ENCODE data around the gene PNPLA7.

PNPLA7 gene

DNA sequence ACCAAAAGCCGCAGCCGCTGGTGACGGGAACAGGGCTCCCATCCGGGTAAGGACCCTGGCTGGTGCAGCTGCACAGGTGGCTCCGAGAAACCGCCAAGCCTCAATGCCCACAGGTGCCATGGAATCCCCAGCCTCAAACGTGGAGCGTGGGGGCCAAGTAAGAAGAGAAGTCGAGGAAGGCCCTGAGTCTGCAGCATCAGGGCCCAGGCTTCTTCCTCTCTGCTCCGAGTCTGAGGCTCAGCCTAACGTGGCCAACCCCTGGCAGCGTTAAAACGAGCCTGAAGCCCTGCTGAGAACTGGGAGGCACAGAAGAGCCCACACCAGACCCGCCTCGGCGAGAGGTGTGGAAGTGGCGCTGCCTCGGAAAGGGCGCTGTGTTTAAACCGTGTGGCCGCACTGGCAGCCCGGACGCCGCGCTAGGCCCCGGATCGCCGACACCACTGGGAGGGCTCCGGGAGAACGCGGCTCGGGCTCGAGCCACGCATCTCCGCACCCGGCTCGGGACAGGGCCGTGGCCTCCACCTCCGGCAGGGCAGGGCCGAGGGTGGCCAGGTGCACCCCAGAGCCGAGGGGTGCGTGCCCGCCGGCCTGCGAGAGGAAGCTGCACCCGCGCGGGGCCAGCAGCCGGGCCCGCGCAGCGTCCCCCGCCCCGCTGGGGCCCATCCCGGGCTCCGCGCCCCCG lies 39.4 kb upstream of the PNPLA7 start:
- TF ChIP-seq HDGF (IDR thresholded peaks at IDR 0.05; ENCODE audit: borderline replicate concordance), result no peak
- TF ChIP-seq FOXK2 (IDR thresholded peaks at IDR 0.05), result no peak
- no peak for TF ChIP-seq ELF4 (IDR thresholded peaks at IDR 0.05)
- TF ChIP-seq SUZ12 (IDR thresholded peaks at IDR 0.05), result no peak
- no peak for TF ChIP-seq FOXM1 (IDR thresholded peaks at IDR 0.05; ENCODE audit: borderline replicate concordance)
- no peak for TF ChIP-seq TARDBP (IDR thresholded peaks at IDR 0.05)
- ChIA-PET POLR2A (interaction anchor here (2.4 kb wide), 1 partner anchor 29 kb away, joined by 6 read pairs; the partner anchor contains the start of gene EHMT1), CTCF (interaction anchor here (2.2 kb wide), 1 partner anchor 10 kb away, joined by 7 read pairs; no protein-coding TSS in a partner anchor)
- DNase-seq (ENCODE audit: extremely low spot score), result no peak

GRCh38 chr9:137588891-137589290 lies 38.7 kb upstream of the PNPLA7 start:
- no peak for DNase-seq (ENCODE audit: extremely low spot score)
- TF ChIP-seq NFRKB (IDR thresholded peaks at IDR 0.05) (no peak), ELF4 (IDR thresholded peaks at IDR 0.05) (no peak), ARNT (IDR thresholded peaks at IDR 0.05) (no peak), FOXA1 (IDR thresholded peaks at IDR 0.05) (no peak), LEF1 (IDR thresholded peaks at IDR 0.05; ENCODE audit: borderline replicate concordance) (no peak), TARDBP (IDR thresholded peaks at IDR 0.05) (no peak), SP1 (IDR thresholded peaks at IDR 0.05) (no peak), ZNF384 (IDR thresholded peaks at IDR 0.05) (no peak), SUZ12 (IDR thresholded peaks at IDR 0.05) (no peak), PKNOX1 (IDR thresholded peaks at IDR 0.05) (no peak), BHLHE40 (IDR thresholded peaks at IDR 0.05; ENCODE audit: borderline replicate concordance) (no peak), L3MBTL2 (conservative IDR thresholded peaks at IDR 0.05) (no peak), HDGF (IDR thresholded peaks at IDR 0.05; ENCODE audit: borderline replicate concordance) (no peak), FOXM1 (IDR thresholded peaks at IDR 0.05; ENCODE audit: borderline replicate concordance) (no peak), FOXK2 (IDR thresholded peaks at IDR 0.05) (no peak), CTBP1 (IDR thresholded peaks at IDR 0.05; ENCODE audit: borderline replicate concordance) (no peak)
- ChIA-PET CTCF (interaction anchor here (2.2 kb wide), 1 partner anchor 10 kb away, joined by 7 read pairs; no protein-coding TSS in a partner anchor), POLR2A (interaction anchor here (2.4 kb wide), 1 partner anchor 30 kb away, joined by 6 read pairs; the partner anchor contains the start of gene EHMT1)

DNA sequence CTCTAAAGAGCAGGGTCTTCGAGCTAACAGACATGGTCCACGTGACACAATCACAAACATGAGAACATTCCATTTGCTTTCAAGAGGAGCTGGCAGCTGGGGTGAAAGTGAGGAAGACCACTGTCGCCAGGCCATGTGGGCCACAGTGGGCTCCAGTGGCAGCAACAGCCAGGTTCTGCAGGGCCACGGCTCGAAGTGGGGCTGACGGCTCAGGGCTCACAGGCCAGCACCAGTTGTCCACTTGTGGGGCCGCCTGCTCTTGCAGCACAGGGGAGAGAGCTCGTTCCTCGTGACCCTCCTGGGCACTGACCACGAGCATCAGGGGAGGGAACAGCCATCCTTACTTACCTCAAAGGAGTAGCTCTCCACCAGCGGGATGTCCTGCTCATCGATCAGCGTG lies 38.1 kb upstream of the PNPLA7 start:
- no peak for DNase-seq (ENCODE audit: extremely low spot score)
- TF ChIP-seq BHLHE40 (IDR thresholded peaks at IDR 0.05; ENCODE audit: borderline replicate concordance), result no peak
- TF ChIP-seq TARDBP (IDR thresholded peaks at IDR 0.05), result no peak
- TF ChIP-seq CTBP1 (IDR thresholded peaks at IDR 0.05; ENCODE audit: borderline replicate concordance), result no peak
- TF ChIP-seq L3MBTL2 (conservative IDR thresholded peaks at IDR 0.05), result no peak
- no peak for TF ChIP-seq SUZ12 (IDR thresholded peaks at IDR 0.05)
- no peak for TF ChIP-seq ELF4 (IDR thresholded peaks at IDR 0.05)
- TF ChIP-seq ZNF384 (IDR thresholded peaks at IDR 0.05), result no peak
- no peak for TF ChIP-seq FOXM1 (IDR thresholded peaks at IDR 0.05; ENCODE audit: borderline replicate concordance)
- no peak for TF ChIP-seq HDGF (IDR thresholded peaks at IDR 0.05; ENCODE audit: borderline replicate concordance)
- TF ChIP-seq ARNT (IDR thresholded peaks at IDR 0.05), result no peak
- no peak for TF ChIP-seq SP1 (IDR thresholded peaks at IDR 0.05)
- no peak for TF ChIP-seq FOXK2 (IDR thresholded peaks at IDR 0.05)
- TF ChIP-seq LEF1 (IDR thresholded peaks at IDR 0.05; ENCODE audit: borderline replicate concordance), result no peak
- TF ChIP-seq NFRKB (IDR thresholded peaks at IDR 0.05), result no peak
- TF ChIP-seq FOXA1 (IDR thresholded peaks at IDR 0.05), result no peak
- no peak for TF ChIP-seq PKNOX1 (IDR thresholded peaks at IDR 0.05)
- ChIA-PET POLR2A (interaction anchor here (2.4 kb wide), 1 partner anchor 31 kb away, joined by 6 read pairs; the partner anchor contains the start of gene EHMT1), CTCF (interaction anchor here (2.2 kb wide), 1 partner anchor 9 kb away, joined by 7 read pairs; no protein-coding TSS in a partner anchor)

- no peak for DNase-seq (ENCODE audit: extremely low spot score)
- ChIA-PET POLR2A (no interaction called here), CTCF (interaction anchor here (2.2 kb wide), 1 partner anchor 8 kb away, joined by 7 read pairs; no protein-coding TSS in a partner anchor)
- TF ChIP-seq BHLHE40 (IDR thresholded peaks at IDR 0.05; ENCODE audit: borderline replicate concordance) (no peak), ELF4 (IDR thresholded peaks at IDR 0.05) (no peak), ARNT (IDR thresholded peaks at IDR 0.05) (no peak), LEF1 (IDR thresholded peaks at IDR 0.05; ENCODE audit: borderline replicate concordance) (no peak), CTBP1 (IDR thresholded peaks at IDR 0.05; ENCODE audit: borderline replicate concordance) (no peak), FOXA1 (IDR thresholded peaks at IDR 0.05) (no peak), NFRKB (IDR thresholded peaks at IDR 0.05) (no peak), PKNOX1 (IDR thresholded peaks at IDR 0.05) (no peak), SUZ12 (IDR thresholded peaks at IDR 0.05) (no peak), HDGF (IDR thresholded peaks at IDR 0.05; ENCODE audit: borderline replicate concordance) (no peak), FOXM1 (IDR thresholded peaks at IDR 0.05; ENCODE audit: borderline replicate concordance) (no peak), SP1 (IDR thresholded peaks at IDR 0.05) (no peak), L3MBTL2 (conservative IDR thresholded peaks at IDR 0.05) (no peak), TARDBP (IDR thresholded peaks at IDR 0.05) (no peak), ZNF384 (IDR thresholded peaks at IDR 0.05) (no peak), FOXK2 (IDR thresholded peaks at IDR 0.05) (no peak)
These were observed 36.7 kb upstream of the PNPLA7 start for GRCh38 chr9:137586854-137587253.

DNA sequence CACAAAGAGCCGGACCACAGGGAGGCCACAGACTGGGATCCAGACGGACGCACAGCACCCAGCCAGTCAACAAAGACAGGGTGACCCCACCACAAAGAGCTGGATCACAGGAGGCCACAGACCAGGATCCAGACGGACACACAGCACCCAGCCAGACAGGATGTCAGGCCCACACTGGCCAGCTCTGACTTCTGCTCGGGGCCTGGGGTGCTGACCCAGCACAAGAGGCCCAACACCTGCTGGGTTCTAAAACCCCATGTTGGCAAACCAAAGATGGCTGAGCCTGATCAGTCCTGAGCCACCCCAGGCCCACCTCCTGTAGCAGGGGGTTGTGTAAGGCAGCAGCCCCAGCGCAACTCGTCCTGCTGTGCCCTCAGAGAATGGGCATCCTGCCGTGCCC lies 33.8 kb upstream of the PNPLA7 start:
- no peak for DNase-seq (ENCODE audit: extremely low spot score)
- ChIA-PET POLR2A (no interaction called here), CTCF (no interaction called here)
- TF ChIP-seq NFRKB (IDR thresholded peaks at IDR 0.05), result no peak
- TF ChIP-seq BHLHE40 (IDR thresholded peaks at IDR 0.05; ENCODE audit: borderline replicate concordance), result no peak
- TF ChIP-seq ARNT (IDR thresholded peaks at IDR 0.05), result no peak
- no peak for TF ChIP-seq CTBP1 (IDR thresholded peaks at IDR 0.05; ENCODE audit: borderline replicate concordance)
- TF ChIP-seq TARDBP (IDR thresholded peaks at IDR 0.05), result no peak
- no peak for TF ChIP-seq FOXK2 (IDR thresholded peaks at IDR 0.05)
- TF ChIP-seq ELF4 (IDR thresholded peaks at IDR 0.05), result no peak
- no peak for TF ChIP-seq HDGF (IDR thresholded peaks at IDR 0.05; ENCODE audit: borderline replicate concordance)
- TF ChIP-seq PKNOX1 (IDR thresholded peaks at IDR 0.05), result no peak
- TF ChIP-seq L3MBTL2 (conservative IDR thresholded peaks at IDR 0.05), result no peak
- TF ChIP-seq SP1 (IDR thresholded peaks at IDR 0.05), result no peak

Data from HEK293T (cell line).